NCI-H2171 treated with DMSO at 0.1 percent for 48 hours (cell line): ENCODE measurements around the gene UBR2.
A peak's percentile ranks its signal among the peaks of the same experiment; 100 is the strongest.

Experiments
- DNase-seq: peaks from one replicate; lab custom pipeline; 2025; lab: John Stamatoyannopoulos, UW

UBR2 gene

GRCh38 chr6:42618105-42618504 is 54.3 kb downstream of the UBR2 start:
- DNase-seq: no peak

- no peak for DNase-seq
Measured at GRCh38 chr6:42618686-42619085, 54.9 kb downstream of the UBR2 start.

GRCh38 chr6:42619963-42620362 is 56.1 kb downstream of the UBR2 start:
- DNase-seq: no peak

- no peak for DNase-seq
Measured at GRCh38 chr6:42624601-42625000, 60.8 kb downstream of the UBR2 start.

GRCh38 chr6:42627044-42627443 is 63.2 kb downstream of the UBR2 start:
- no peak for DNase-seq

- DNase-seq: no peak
Measured at GRCh38 chr6:42627674-42628073, 63.8 kb downstream of the UBR2 start.

GRCh38 chr6:42628604-42629003 is 64.8 kb downstream of the UBR2 start:
- no peak for DNase-seq

DNA sequence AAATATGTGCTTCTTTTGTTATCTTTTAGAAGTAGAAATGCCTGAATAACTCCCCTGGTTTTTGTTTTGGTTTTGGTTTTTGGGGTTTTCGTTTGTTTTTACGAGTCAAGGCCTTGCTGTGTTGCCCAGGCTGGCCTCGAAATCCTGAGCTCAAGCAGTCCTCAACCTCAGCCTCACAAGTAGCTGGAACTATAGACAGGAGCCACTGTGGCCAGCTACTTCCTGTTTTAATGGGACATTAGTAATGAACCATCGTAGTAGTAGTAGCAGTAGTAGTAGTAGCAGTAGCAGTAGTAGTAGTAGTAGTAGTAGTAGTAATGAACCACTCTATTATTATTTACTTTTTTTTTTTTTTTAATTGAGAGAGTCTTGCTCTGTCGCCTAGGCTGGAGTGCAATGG is 66.0 kb downstream of the UBR2 start:
- DNase-seq: no peak

- no peak for DNase-seq
Measured at GRCh38 chr6:42637681-42638080, 73.9 kb downstream of the UBR2 start.

DNA sequence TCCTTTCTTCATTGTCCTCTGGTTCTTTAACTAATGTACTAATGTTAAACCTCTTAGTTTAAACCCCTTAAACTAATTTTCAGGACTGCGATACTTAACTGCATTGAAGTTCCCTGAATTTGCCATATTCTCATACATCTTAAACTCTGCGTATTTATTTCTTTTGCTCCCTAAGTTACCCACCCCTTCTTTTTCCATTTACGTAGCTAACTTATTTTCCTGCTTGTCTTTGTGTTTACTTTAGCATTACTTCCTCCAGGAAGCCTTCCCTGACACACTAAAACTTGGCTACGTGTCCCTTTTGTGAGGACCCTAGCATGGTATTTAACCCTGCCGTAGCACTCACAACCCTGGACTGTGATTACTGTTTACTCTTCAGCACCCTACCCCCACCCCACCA is 79.0 kb downstream of the UBR2 start:
- DNase-seq: no peak

- no peak for DNase-seq
Measured at GRCh38 chr6:42644211-42644610, 80.4 kb downstream of the UBR2 start.

DNA sequence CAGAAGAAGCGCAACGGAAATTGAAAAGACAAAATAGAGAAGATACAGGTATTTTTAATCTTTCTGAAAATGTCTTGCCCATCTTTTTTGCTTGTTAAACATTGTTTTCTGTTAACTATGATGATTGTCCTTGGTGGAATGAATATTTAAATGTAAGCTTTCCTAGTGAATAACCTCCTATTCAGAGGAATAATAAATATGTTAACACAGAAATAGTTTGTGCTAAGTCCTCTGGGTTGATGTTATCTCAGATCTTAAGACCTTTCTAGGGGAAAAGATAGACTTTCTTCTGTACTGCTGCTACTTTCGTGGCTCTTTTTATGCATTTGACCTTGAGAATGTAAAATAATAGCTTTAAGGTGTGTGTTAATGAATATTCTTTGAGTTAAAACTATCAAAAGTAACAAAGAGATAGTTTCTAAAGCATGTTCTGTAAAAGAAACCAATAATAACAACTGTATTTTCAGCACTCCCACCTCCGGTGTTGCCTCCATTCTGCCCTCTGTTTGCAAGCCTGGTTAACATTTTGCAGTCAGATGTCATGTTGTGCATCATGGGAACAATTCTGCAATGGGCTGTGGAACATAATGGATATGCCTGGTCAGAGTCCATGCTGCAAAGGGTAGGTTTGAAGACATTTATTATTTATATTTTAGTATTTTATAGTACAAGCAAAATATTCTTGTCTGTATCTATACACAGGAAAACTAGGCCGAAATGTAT is 88.4 kb downstream of the UBR2 start:
- no peak for DNase-seq

DNA sequence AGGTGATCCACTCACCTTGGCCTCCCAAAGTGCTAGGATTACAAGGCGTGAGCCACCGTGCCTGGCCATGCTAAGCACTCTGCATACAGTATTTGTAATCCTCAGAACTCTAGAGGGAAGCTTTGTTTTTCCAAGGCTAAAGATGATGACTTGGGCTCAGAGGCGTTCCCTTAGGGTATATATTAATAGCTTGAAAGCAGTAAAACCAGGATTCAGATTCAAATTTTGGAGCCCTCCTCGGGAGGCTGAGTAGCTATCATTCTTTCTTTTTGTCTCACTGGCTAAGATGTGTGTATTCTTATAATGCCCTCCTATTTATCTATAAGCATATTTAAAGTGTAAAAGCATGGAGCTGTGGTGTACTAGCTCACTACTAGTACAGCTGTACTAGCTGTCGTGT is 90.0 kb downstream of the UBR2 start:
- DNase-seq: no peak

- DNase-seq: no peak
Measured at GRCh38 chr6:42659806-42660205, 96.0 kb downstream of the UBR2 start.

DNA sequence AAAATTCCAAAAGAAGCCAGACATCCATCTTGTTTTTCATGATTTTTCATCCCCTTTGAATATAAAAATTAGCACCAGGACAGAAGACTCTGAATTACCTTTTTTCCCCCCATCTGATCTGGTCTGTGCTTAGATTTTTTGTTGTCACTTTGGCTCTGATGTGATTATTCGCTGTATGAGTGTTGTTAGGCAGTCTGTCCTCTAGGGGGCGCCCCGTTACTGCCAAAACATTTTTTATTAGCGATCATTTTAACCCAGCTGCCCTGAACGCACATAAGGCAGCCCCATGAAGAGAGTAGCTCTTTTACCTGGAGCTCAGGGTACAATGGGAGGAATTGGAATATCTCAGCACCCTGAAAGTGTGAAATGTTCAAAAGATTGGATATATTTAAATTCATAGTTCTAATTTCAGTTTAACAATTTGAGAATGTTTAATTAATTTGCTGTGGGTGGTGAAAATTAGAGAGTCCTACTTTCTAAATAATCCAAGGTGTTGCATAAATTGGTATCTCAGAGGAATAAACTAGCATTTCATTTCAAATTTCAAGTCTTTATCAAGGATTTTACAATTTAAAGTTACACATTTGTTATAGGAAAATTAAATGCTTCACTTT is 97.8 kb downstream of the UBR2 start:
- peak; percentile 81 for DNase-seq

GRCh38 chr6:42664718-42665117 is 100.9 kb downstream of the UBR2 start:
- DNase-seq: no peak

DNA sequence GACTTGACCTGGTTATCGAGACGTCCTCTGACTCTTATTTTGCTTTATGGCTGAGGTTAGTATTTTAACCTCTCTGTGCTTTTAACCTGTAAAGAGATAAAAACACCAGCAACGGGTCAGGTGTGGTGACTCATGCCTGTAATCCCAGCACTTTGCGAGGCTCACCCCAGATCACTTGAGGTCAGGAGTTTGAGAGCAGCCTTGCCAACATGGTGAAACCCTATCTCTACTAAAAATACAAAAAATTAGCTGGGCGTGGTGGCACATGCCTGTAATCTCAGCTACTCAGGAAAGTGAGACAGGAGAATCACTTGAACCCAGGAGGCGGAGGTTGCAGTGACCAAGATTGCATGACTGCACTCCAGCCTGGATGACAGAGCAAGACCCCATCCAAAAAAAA is 110.5 kb downstream of the UBR2 start:
- DNase-seq: peak; percentile 5

- DNase-seq: no peak
Measured at GRCh38 chr6:42674780-42675179, 111.0 kb downstream of the UBR2 start.

GRCh38 chr6:42679358-42679757 is 115.5 kb downstream of the UBR2 start:
- no peak for DNase-seq

GRCh38 chr6:42688281-42688680 is 124.5 kb downstream of the UBR2 start:
- no peak for DNase-seq

DNA sequence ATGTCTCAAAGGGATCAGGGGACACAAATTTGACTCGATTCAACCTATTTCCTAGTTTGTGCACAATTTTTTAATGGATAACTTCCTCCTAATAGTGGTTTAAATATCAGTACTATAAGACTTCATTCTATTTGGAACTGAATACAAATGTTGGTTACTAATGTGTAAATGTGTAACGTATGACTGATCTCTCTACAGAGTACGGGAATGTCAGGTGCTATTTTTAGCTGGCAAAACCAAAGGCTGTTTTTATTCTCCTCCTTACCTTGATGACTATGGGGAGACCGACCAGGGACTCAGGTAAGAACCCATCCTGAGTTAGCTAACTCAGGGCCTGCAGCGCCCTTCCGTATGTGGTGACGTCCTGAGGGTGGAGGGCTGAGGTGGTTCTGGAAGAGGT is 125.5 kb downstream of the UBR2 start:
- DNase-seq: no peak

- DNase-seq: no peak
Measured at GRCh38 chr6:42690151-42690702, 126.4 kb downstream of the UBR2 start.

GRCh38 chr6:42690872-42691271 is 127.0 kb downstream of the UBR2 start:
- no peak for DNase-seq
